SHP77 treated with DMSO at 0.1 percent for 48 hours (cell line): ENCODE results near the gene ANKRD13A.
"Not testable (repeated sequence)": the region's sequence is repeated elsewhere in the genome, so short reads cannot be mapped to it uniquely, and the experiment has no call there.

Source experiments
- DNase-seq: peaks from one replicate; lab custom pipeline; 2025; lab: John Stamatoyannopoulos, UW

ANKRD13A gene

GRCh38 chr12:110079477-110080400 lies 80.5 kb downstream of the ANKRD13A start:
- DNase-seq: no peak

- DNase-seq: no peak
Observed at GRCh38 chr12:110080410-110080809, 81.2 kb downstream of the ANKRD13A start.

GRCh38 chr12:110084314-110085015 lies 85.2 kb downstream of the ANKRD13A start:
- DNase-seq: no peak

GRCh38 chr12:110088216-110088615 lies 89.0 kb downstream of the ANKRD13A start:
- DNase-seq: not testable (repeated sequence)

- no peak for DNase-seq
Observed at GRCh38 chr12:110088936-110089335, 89.7 kb downstream of the ANKRD13A start.
